Lower leg skin (tissue), 4 donors: ENCODE measurements around the gene KLHDC10. TPM values are rescaled to one million over a fixed set of nuclear protein-coding genes. Genes with fewer than 3 reads are reported as not detected.

Source experiments
- DNase-seq, 2 donors: peaks; one replicate each; pipeline ENCODE4 v3.0.0-alpha.2; 2019; ENCODE audit warnings: low spot score in 2 of 2
- H3K4me3 ChIP-seq: fragments of 200-600 bp; sonication (generic); 2 replicates; pipeline ENCODE4 v1.5.1; 2017; ENCODE audit warnings: mild to moderate bottlenecking, low read depth; ENCODE audit not compliant: poor library complexity, severe bottlenecking
- CTCF ChIP-seq, 3 donors: fragments of 450-650 bp; IDR thresholded peaks; one replicate each; pipeline ENCODE4 v1.5.1; 2016; ENCODE audit warnings: antibody characterized with exemption in 3 of 3, mild to moderate bottlenecking in 3 of 3, moderate library complexity in 2 of 3
- POLR2A ChIP-seq, 2 donors: fragments of 450-650 bp; IDR thresholded peaks; one replicate each; pipeline ENCODE4 v1.6.1; 2016 to 2017; ENCODE audit warnings: antibody characterized with exemption in 2 of 2, mild to moderate bottlenecking in 1 of 2, moderate library complexity in 1 of 2
- WGBS, 2 donors: methylation state at CpG; one replicate each; pipeline ENCODE4 v1.1.5; 2018; 5-methylcytosine and 5-hydroxymethylcytosine counted together
- intact Hi-C: fragments of 100-400 bp; cut with DNase I; formaldehyde crosslinking; loops from one replicate; pipeline ENCODE4 v1.15.0; 2023; ENCODE audit warnings: low total_unique reads
- total RNA-seq, 4 donors: library from RNA; depleted of rRNA; stranded (reverse); fragments of >200 nt; gene quantifications; one replicate each; pipeline ENCODE4 v1.1.0, GENCODE V29; 2016

Gene KLHDC10
- total RNA-seq, 4 donors from 2014 or later, result 13.5 to 27.4 (median 21.3) TPM

GRCh38 chr7:130152493-130153210 lies 82.3 kb downstream of the KLHDC10 start:
- no peak for TF ChIP-seq POLR2A (IDR thresholded peaks at IDR 0.05)
- no peak for TF ChIP-seq CTCF (IDR thresholded peaks at IDR 0.05)
- 51% methylated on average over 17 of the region's 17 CpGs for WGBS, 2 donors
- no peak overlapping the region for H3K4me3 ChIP-seq
- peak in 1 of 2 donors; percentile 43 for DNase-seq
- intact Hi-C loops, result no loop called here

- WGBS, 2 donors, result 57 to 62% methylated on average over 22 to 23 of the region's 29 CpGs
- TF ChIP-seq CTCF (IDR thresholded peaks at IDR 0.05), result no peak
- TF ChIP-seq POLR2A (IDR thresholded peaks at IDR 0.05), result no peak
- intact Hi-C loops, result no loop called here
- no peak overlapping the region for H3K4me3 ChIP-seq
- DNase-seq, result peak in 1 of 2 donors; percentile 68
These were observed 83.0 kb downstream of the KLHDC10 start for GRCh38 chr7:130153211-130153908.

GRCh38 chr7:130154131-130154500 lies 83.8 kb downstream of the KLHDC10 start:
- DNase-seq, result no peak
- H3K4me3 ChIP-seq, result no peak overlapping the region
- TF ChIP-seq CTCF (IDR thresholded peaks at IDR 0.05) (no peak), POLR2A (IDR thresholded peaks at IDR 0.05) (no peak)
- 43 to 47% methylated on average over 2 to 5 of the region's 6 CpGs for WGBS, 2 donors
- intact Hi-C loops, result no loop called here

- peak in 1 of 2 donors; percentile 76 for DNase-seq
- intact Hi-C loops, result no loop called here
- H3K4me3 ChIP-seq, result no peak overlapping the region
- 63 to 81% methylated on average over 29 to 30 of the region's 31 CpGs for WGBS, 2 donors
- no peak for TF ChIP-seq POLR2A (IDR thresholded peaks at IDR 0.05)
These were observed 84.4 kb downstream of the KLHDC10 start for GRCh38 chr7:130154501-130155317.

- intact Hi-C loops, result no loop called here
- peak in 1 of 2 donors; percentile 25 for DNase-seq
- 97% methylated on average over 7 of the region's 7 CpGs for WGBS, 2 donors
- TF ChIP-seq POLR2A (IDR thresholded peaks at IDR 0.05), result no peak
- TF ChIP-seq CTCF (IDR thresholded peaks at IDR 0.05), result no peak
- no peak overlapping the region for H3K4me3 ChIP-seq
These were observed 85.8 kb downstream of the KLHDC10 start for GRCh38 chr7:130156140-130156539.

GRCh38 chr7:130157700-130158099 lies 87.4 kb downstream of the KLHDC10 start:
- no peak for DNase-seq
- intact Hi-C loops, result no loop called here
- TF ChIP-seq POLR2A (IDR thresholded peaks at IDR 0.05) (no peak), CTCF (IDR thresholded peaks at IDR 0.05) (no peak)
- H3K4me3 ChIP-seq, result no peak overlapping the region
- 92 to 94% methylated on average over 7 of the region's 7 CpGs for WGBS, 2 donors
